CD4-positive, alpha-beta memory T cell (primary cell): Measurements from ENCODE around the gene LRRC3C. TPM values are rescaled to one million over a fixed set of nuclear protein-coding genes. Genes with fewer than 3 reads are reported as not detected.

Experiments
- CTCF ChIA-PET: fragments of 350-600 bp; sonication (Branson Sonifier 250); formaldehyde crosslinking; loops from one replicate; lab custom pipeline; 2021; ENCODE audit warnings: inconsistent platforms; ENCODE audit not compliant: partially characterized antibody; lab: Charles Lee
- POLR2A ChIA-PET: fragments of 350-600 bp; sonication (Branson Sonifier 250); formaldehyde crosslinking; loops from one replicate; lab custom pipeline; 2021; ENCODE audit not compliant: partially characterized antibody; lab: Charles Lee
- DNase-seq, 5 donors: peaks; one replicate each; pipeline versions ENCODE4 v3.0.0 to v3.0.0-alpha.2; 2020 to 2022; ENCODE audit warnings: mixed read lengths in 1 of 5
- H3K27ac ChIP-seq: one replicate; pipeline ENCODE4 v1.7.0; 2013; ENCODE audit warnings: low read depth, low read length
- H3K27me3 ChIP-seq: 2 replicates; pipeline ENCODE4 v1.7.0; 2013; ENCODE audit warnings: mild to moderate bottlenecking, low read length, moderate library complexity; ENCODE audit not compliant: insufficient read depth
- H3K36me3 ChIP-seq: 2 replicates; pipeline ENCODE4 v1.7.0; 2013; ENCODE audit warnings: mild to moderate bottlenecking, low read length, moderate library complexity; ENCODE audit not compliant: insufficient read depth
- H3K4me1 ChIP-seq: 2 replicates; pipeline ENCODE4 v1.7.0; 2013; ENCODE audit warnings: mild to moderate bottlenecking, low read length, moderate library complexity; ENCODE audit not compliant: insufficient read depth
- H3K4me3 ChIP-seq, 2 donors: one replicate each; pipeline ENCODE4 v1.7.0; 2013; ENCODE audit warnings: low read length in 2 of 2, mild to moderate bottlenecking in 1 of 2
- H3K9me3 ChIP-seq, 2 donors: one replicate each; pipeline ENCODE4 v1.7.0; 2013; ENCODE audit warnings: low read length in 2 of 2, control low read depth in 1 of 2; ENCODE audit not compliant: control insufficient read depth in 1 of 2
- H3K27ac Mint-ChIP-seq, 7 donors: one replicate each; pipeline ENCODE4 v1.8.0; 2020 to 2021; ENCODE audit warnings: mixed read lengths in 7 of 7, mild to moderate bottlenecking in 6 of 7, inconsistent platforms in 3 of 7, moderate library complexity in 3 of 7
- H3K27me3 Mint-ChIP-seq, 2 donors: one replicate each; pipeline ENCODE4 v1.8.0; 2020 to 2021; ENCODE audit warnings: mixed read lengths in 2 of 2
- H3K36me3 Mint-ChIP-seq, 2 donors: one replicate each; pipeline ENCODE4 v1.8.0; 2020 to 2021; ENCODE audit warnings: mixed read lengths in 2 of 2, inconsistent platforms in 1 of 2, mild to moderate bottlenecking in 1 of 2
- H3K4me1 Mint-ChIP-seq, 4 donors: one replicate each; pipeline ENCODE4 v1.8.0; 2020 to 2021; ENCODE audit warnings: mixed read lengths in 4 of 4, mild to moderate bottlenecking in 1 of 4
- H3K4me3 Mint-ChIP-seq, 8 donors: one replicate each; pipeline ENCODE4 v1.8.0; 2020 to 2021; ENCODE audit warnings: mixed read lengths in 8 of 8, mild to moderate bottlenecking in 7 of 8, moderate library complexity in 6 of 8, inconsistent platforms in 3 of 8
- H3K9me3 Mint-ChIP-seq, 8 donors: one replicate each; pipeline ENCODE4 v1.8.0; 2020 to 2021; ENCODE audit warnings: mixed read lengths in 8 of 8, mild to moderate bottlenecking in 5 of 8, inconsistent platforms in 3 of 8, moderate library complexity in 1 of 8
- intact Hi-C: fragments of 100-400 bp; cut with micrococcal nuclease; formaldehyde crosslinking; loops from one replicate; pipeline ENCODE4 v1.15.1; 2023
- polyA plus RNA-seq, 2 donors: library from polyadenylated mRNA; unstranded; fragments of 300-500 nt; fragmentation: Illumina TruSeq; gene quantifications; one replicate each; pipeline ENCODE4 v1.2.3, GENCODE V29; 2021
- total RNA-seq, 2 experiments: library from RNA; stranded (reverse); gene quantifications; one replicate each; pipeline ENCODE4 v1.2.3, GENCODE V29; 2021

Gene LRRC3C
- total and polyA plus RNA-seq, 4 experiments from 2014 or later: not detected

- POLR2A ChIA-PET: interaction anchor here (0.7 to 3.7 kb wide), 22 partner anchors 18 to 1707 kb away, joined by 3 to 52 read pairs (median 8); partner anchors contain the start of genes EIF1, GSDMA, LRRC3C and MED24
- intact Hi-C loops: loop anchor here (2.0 to 5.0 kb wide), 3 partner anchors 164 to 344 kb away; partner anchors contain the start of gene STARD3
- CTCF ChIA-PET: interaction anchor here (0.6 to 8.5 kb wide), 16 partner anchors 13 to 364 kb away, joined by 3 to 197 read pairs (median 4); partner anchors contain the start of gene GSDMA
- Mint-ChIP-seq H3K4me1 (peaks cover 24 to 45% (median 33%) of the 10 kb centered on the region in 4 donors), H3K27me3 (no peaks in the 10 kb centered on the region), H3K36me3 (peaks cover 18 to 45% of the 10 kb centered on the region in 2 donors), H3K27ac (peak overlapping the region; percentile 94 to 98 (median 97)), H3K4me3 (peak overlapping the region; percentile 91 to 98 (median 95)), H3K9me3 (no peaks in the 10 kb centered on the region)
- peak overlapping the region; percentile 63 to 90 for H3K4me3 ChIP-seq
- H3K27me3 ChIP-seq: no peaks in the 10 kb centered on the region
- H3K4me1 ChIP-seq: peaks cover 34% of the 10 kb centered on the region
- H3K36me3 ChIP-seq: peaks cover 22% of the 10 kb centered on the region
- no peak for DNase-seq
- H3K27ac ChIP-seq: peak overlapping the region; percentile 96
- no peaks in the 10 kb centered on the region for H3K9me3 ChIP-seq
These were observed 53.7 kb downstream of the LRRC3C start for GRCh38 chr17:39981207-39981741.

- CTCF ChIA-PET: interaction anchor here (1.8 to 8.5 kb wide), 3 partner anchors 22 to 46 kb away, joined by 7 to 197 read pairs (median 8); partner anchors contain the start of gene GSDMA
- Histone ChIP-seq H3K9me3 (no peaks in the 10 kb centered on the region), H3K4me3 (peak overlapping the region; percentile 63 to 90), H3K36me3 (peaks cover 28% of the 10 kb centered on the region), H3K4me1 (peaks cover 34% of the 10 kb centered on the region), H3K27me3 (no peaks in the 10 kb centered on the region), H3K27ac (peak overlapping the region; percentile 96)
- DNase-seq: no peak
- intact Hi-C loops: loop anchor here (2.0 to 5.0 kb wide), 3 partner anchors 165 to 345 kb away; partner anchors contain the start of gene STARD3
- POLR2A ChIA-PET: interaction anchor here (0.6 to 3.7 kb wide), 6 partner anchors 17 to 360 kb away, joined by 3 to 52 read pairs (median 8); partner anchors contain the start of genes CASC3 and GSDMA
- H3K36me3 Mint-ChIP-seq: peaks cover 24 to 51% of the 10 kb centered on the region in 2 donors
- H3K27me3 Mint-ChIP-seq: no peaks in the 10 kb centered on the region
- H3K4me1 Mint-ChIP-seq: peaks cover 26 to 45% (median 34%) of the 10 kb centered on the region in 4 donors
- H3K4me3 Mint-ChIP-seq: peak overlapping the region; percentile 91 to 98 (median 95)
- peak overlapping the region; percentile 94 to 98 (median 97) for H3K27ac Mint-ChIP-seq
- no peaks in the 10 kb centered on the region for H3K9me3 Mint-ChIP-seq
These were observed 54.3 kb downstream of the LRRC3C start for GRCh38 chr17:39981766-39982375.

GRCh38 chr17:39988206-39988810 is 60.8 kb downstream of the LRRC3C start:
- Histone ChIP-seq H3K27me3 (no peaks in the 10 kb centered on the region), H3K36me3 (peaks cover 87% of the 10 kb centered on the region), H3K9me3 (no peaks in the 10 kb centered on the region), H3K4me1 (peaks cover 3% of the 10 kb centered on the region), H3K4me3 (no peak overlapping the region), H3K27ac (no peak overlapping the region)
- ChIA-PET CTCF (no interaction called here), POLR2A (no interaction called here)
- H3K27ac Mint-ChIP-seq: peak overlapping the region in 2 of 7 donors; percentile 44 to 80
- intact Hi-C loops: no loop called here
- DNase-seq: no peak
- H3K9me3 Mint-ChIP-seq: no peaks in the 10 kb centered on the region
- H3K27me3 Mint-ChIP-seq: no peaks in the 10 kb centered on the region
- H3K4me1 Mint-ChIP-seq: peaks cover 9 to 17% (median 10%) of the 10 kb centered on the region in 4 donors
- peaks cover 74 to 89% of the 10 kb centered on the region in 2 donors for H3K36me3 Mint-ChIP-seq
- H3K4me3 Mint-ChIP-seq: no peak overlapping the region

GRCh38 chr17:39994448-39994847 is 66.9 kb downstream of the LRRC3C start:
- Histone ChIP-seq H3K36me3 (peaks cover 75% of the 10 kb centered on the region), H3K4me1 (no peaks in the 10 kb centered on the region), H3K4me3 (no peak overlapping the region), H3K27ac (no peak overlapping the region), H3K9me3 (no peaks in the 10 kb centered on the region), H3K27me3 (no peaks in the 10 kb centered on the region)
- POLR2A ChIA-PET: no interaction called here
- Mint-ChIP-seq H3K4me1 (peaks cover 0 to 1% (median 0%) of the 10 kb centered on the region in 4 donors), H3K4me3 (no peak overlapping the region), H3K36me3 (peaks cover 65 to 85% of the 10 kb centered on the region in 2 donors), H3K9me3 (no peaks in the 10 kb centered on the region), H3K27me3 (no peaks in the 10 kb centered on the region), H3K27ac (peak overlapping the region in 1 of 7 donors; percentile 65)
- DNase-seq: no peak
- intact Hi-C loops: no loop called here
- CTCF ChIA-PET: interaction anchor here (1.0 kb wide), 1 partner anchor 375 kb away, joined by 3 read pairs; no protein-coding TSS in a partner anchor

Other genes starting within 250 kb of the LRRC3C start
- gene PGAP3, start 239.7 kb upstream of the LRRC3C start, total RNA-seq: 10 to 100 TPM; 29.6 to 30.5 TPM
- gene PGAP3, start 239.7 kb upstream of the LRRC3C start, polyA plus RNA-seq: 10 to 100 TPM; 22.1 to 26.5 TPM
- 1 to 10 TPM; 4.1 to 4.5 TPM for gene ERBB2, start 227.7 kb upstream of the LRRC3C start, total RNA-seq
- under 1 TPM in 1 of 2 donors, not detected in 1; 0.55 TPM for gene ERBB2, start 227.7 kb upstream of the LRRC3C start, polyA plus RNA-seq
- gene MIEN1, start 197.2 kb upstream of the LRRC3C start, total RNA-seq: 10 to 100 TPM; 35.8 TPM
- gene MIEN1, start 197.2 kb upstream of the LRRC3C start, polyA plus RNA-seq: 10 to 100 TPM; 90.8 to 96.6 TPM
- not detected for gene GRB7, start 189.8 kb upstream of the LRRC3C start, total RNA-seq
- gene GRB7, start 189.8 kb upstream of the LRRC3C start, polyA plus RNA-seq: not detected
- 100 to 1,000 TPM; 116 to 118 TPM for gene IKZF3, start 63.4 kb upstream of the LRRC3C start, total RNA-seq
- gene IKZF3, start 63.4 kb upstream of the LRRC3C start, polyA plus RNA-seq: 10 to 100 TPM in 1 of 2 donors, 1 to 10 TPM in 1; 3.2 to 87.4 TPM
- gene ZPBP2, start 59.5 kb upstream of the LRRC3C start, total RNA-seq: 1 to 10 TPM in 1 of 2 experiments, under 1 TPM in 1; 0.35 to 1.2 TPM
- gene ZPBP2, start 59.5 kb upstream of the LRRC3C start, polyA plus RNA-seq: under 1 TPM in 1 of 2 donors, not detected in 1; 0.25 TPM
- gene GSDMB, start 9.1 kb upstream of the LRRC3C start, total RNA-seq: 10 to 100 TPM; 41.4 to 47.4 TPM
- 1 to 10 TPM; 3.2 to 3.9 TPM for gene GSDMB, start 9.1 kb upstream of the LRRC3C start, polyA plus RNA-seq
- 10 to 100 TPM; 79.6 to 87.2 TPM for gene ORMDL3, start 131 bp upstream of the LRRC3C start, total RNA-seq
- gene ORMDL3, start 131 bp upstream of the LRRC3C start, polyA plus RNA-seq: 100 to 1,000 TPM in 1 of 2 donors, 10 to 100 TPM in 1; 90.4 to 161 TPM
- gene GSDMA, start 35.3 kb downstream of the LRRC3C start, total RNA-seq: under 1 TPM; 0.23 to 0.25 TPM
- gene GSDMA, start 35.3 kb downstream of the LRRC3C start, polyA plus RNA-seq: 1 to 10 TPM in 1 of 2 donors, under 1 TPM in 1; 0.42 to 1.1 TPM
- gene PSMD3, start 53.1 kb downstream of the LRRC3C start, total RNA-seq: 10 to 100 TPM; 59.7 to 60.3 TPM
- 10 to 100 TPM; 44.6 to 47.9 TPM for gene PSMD3, start 53.1 kb downstream of the LRRC3C start, polyA plus RNA-seq
- not detected for gene CSF3, start 87.7 kb downstream of the LRRC3C start, total RNA-seq
- gene CSF3, start 87.7 kb downstream of the LRRC3C start, polyA plus RNA-seq: not detected
- gene MED24, start 126.7 kb downstream of the LRRC3C start, total RNA-seq: 10 to 100 TPM; 81.1 to 93.0 TPM
- gene MED24, start 126.7 kb downstream of the LRRC3C start, polyA plus RNA-seq: 10 to 100 TPM; 34.0 to 46.2 TPM
- gene THRA, start 135.2 kb downstream of the LRRC3C start, total RNA-seq: 10 to 100 TPM; 35.9 to 41.3 TPM
- 10 to 100 TPM in 1 of 2 donors, 1 to 10 TPM in 1; 5.8 to 11.9 TPM for gene THRA, start 135.2 kb downstream of the LRRC3C start, polyA plus RNA-seq
- 10 to 100 TPM; 14.8 to 15.1 TPM for gene NR1D1, start 172.9 kb downstream of the LRRC3C start, total RNA-seq
- 10 to 100 TPM in 1 of 2 donors, 1 to 10 TPM in 1; 5.7 to 12.3 TPM for gene NR1D1, start 172.9 kb downstream of the LRRC3C start, polyA plus RNA-seq
- gene MSL1, start 194.2 kb downstream of the LRRC3C start, total RNA-seq: 100 to 1,000 TPM; 130 to 133 TPM
- 1 to 10 TPM; 6.0 to 8.3 TPM for gene MSL1, start 194.2 kb downstream of the LRRC3C start, polyA plus RNA-seq
- gene CASC3, start 212.8 kb downstream of the LRRC3C start, total RNA-seq: 100 to 1,000 TPM; 142 to 146 TPM
- 10 to 100 TPM; 31.1 to 54.2 TPM for gene CASC3, start 212.8 kb downstream of the LRRC3C start, polyA plus RNA-seq
- gene RAPGEFL1, start 249.7 kb downstream of the LRRC3C start, total RNA-seq: 1 to 10 TPM; 5.4 to 6.5 TPM
- gene RAPGEFL1, start 249.7 kb downstream of the LRRC3C start, polyA plus RNA-seq: under 1 TPM in 1 of 2 donors, not detected in 1; 0.13 TPM